GM11168 (cell line): ENCODE results near the gene PAK2.
"Not testable (repeated sequence)": the region's sequence is repeated elsewhere in the genome, so short reads cannot be mapped to it uniquely, and the experiment has no call there.

ENCODE experiments used
- in situ Hi-C: fragments of 300-500 bp; cut with MboI; formaldehyde crosslinking; loops from one replicate; pipeline ENCODE4 v1.12.0; 2022; ENCODE audit warnings: low sequenced_read_pairs; ENCODE audit not compliant: unreplicated experiment

The PAK2 gene

GRCh38 chr3:196739671-196740480 is at the start of gene PAK2:
TSS of gene PAK2 (plus strand) at chr3:196739857. CDS start at chr3:196782647, 42,790 bp downstream.
- in situ Hi-C loops = no loop called here

GRCh38 chr3:196689941-196690660 is 49.6 kb upstream of the PAK2 start:
- in situ Hi-C loops = no loop called here

- in situ Hi-C loops = no loop called here
Measured at GRCh38 chr3:196691386-196691785, 48.3 kb upstream of the PAK2 start.

GRCh38 chr3:196694202-196694638 is 45.4 kb upstream of the PAK2 start:
- in situ Hi-C loops = no loop called here

- in situ Hi-C loops = no loop called here
Measured at GRCh38 chr3:196694941-196695848, 44.5 kb upstream of the PAK2 start.

- in situ Hi-C loops = no loop called here
Measured at GRCh38 chr3:196695849-196696226, 43.8 kb upstream of the PAK2 start.

GRCh38 chr3:196697270-196697669 is 42.4 kb upstream of the PAK2 start:
- in situ Hi-C loops = no loop called here

GRCh38 chr3:196699749-196700148 is 39.9 kb upstream of the PAK2 start:
- in situ Hi-C loops = no loop called here

- in situ Hi-C loops = no loop called here
Measured at GRCh38 chr3:196700801-196701200, 38.9 kb upstream of the PAK2 start.

- in situ Hi-C loops = no loop called here
Measured at GRCh38 chr3:196706327-196706726, 33.3 kb upstream of the PAK2 start.

GRCh38 chr3:196706731-196707130 is 32.9 kb upstream of the PAK2 start:
- in situ Hi-C loops = no loop called here

- in situ Hi-C loops = no loop called here
Measured at GRCh38 chr3:196707566-196707965, 32.1 kb upstream of the PAK2 start.

GRCh38 chr3:196708467-196708866 is 31.2 kb upstream of the PAK2 start:
- in situ Hi-C loops = no loop called here

- in situ Hi-C loops = no loop called here
Measured at GRCh38 chr3:196711838-196712513, 27.7 kb upstream of the PAK2 start, which contains the start of the genes CEP19 and PIGX. TSS of gene CEP19 (minus strand) at chr3:196712250. CDS start at chr3:196708657, 3,593 bp downstream. TSS of gene PIGX (plus strand) at chr3:196712377.

GRCh38 chr3:196712514-196713413 is 26.9 kb upstream of the PAK2 start:
- in situ Hi-C loops = no loop called here

- in situ Hi-C loops = not testable (repeated sequence)
Measured at GRCh38 chr3:196717162-196717561, 22.5 kb upstream of the PAK2 start.

GRCh38 chr3:196721097-196721496 is 18.6 kb upstream of the PAK2 start:
- in situ Hi-C loops = no loop called here

GRCh38 chr3:196726788-196727675 is 12.6 kb upstream of the PAK2 start:
- in situ Hi-C loops = no loop called here
